ENCODE data around the gene KRTAP5-9. TPM values are rescaled to one million over a fixed set of nuclear protein-coding genes. Genes with fewer than 3 reads are reported as not detected.

Gene KRTAP5-9
- total RNA-seq, 1 donor, result not detected

DNA sequence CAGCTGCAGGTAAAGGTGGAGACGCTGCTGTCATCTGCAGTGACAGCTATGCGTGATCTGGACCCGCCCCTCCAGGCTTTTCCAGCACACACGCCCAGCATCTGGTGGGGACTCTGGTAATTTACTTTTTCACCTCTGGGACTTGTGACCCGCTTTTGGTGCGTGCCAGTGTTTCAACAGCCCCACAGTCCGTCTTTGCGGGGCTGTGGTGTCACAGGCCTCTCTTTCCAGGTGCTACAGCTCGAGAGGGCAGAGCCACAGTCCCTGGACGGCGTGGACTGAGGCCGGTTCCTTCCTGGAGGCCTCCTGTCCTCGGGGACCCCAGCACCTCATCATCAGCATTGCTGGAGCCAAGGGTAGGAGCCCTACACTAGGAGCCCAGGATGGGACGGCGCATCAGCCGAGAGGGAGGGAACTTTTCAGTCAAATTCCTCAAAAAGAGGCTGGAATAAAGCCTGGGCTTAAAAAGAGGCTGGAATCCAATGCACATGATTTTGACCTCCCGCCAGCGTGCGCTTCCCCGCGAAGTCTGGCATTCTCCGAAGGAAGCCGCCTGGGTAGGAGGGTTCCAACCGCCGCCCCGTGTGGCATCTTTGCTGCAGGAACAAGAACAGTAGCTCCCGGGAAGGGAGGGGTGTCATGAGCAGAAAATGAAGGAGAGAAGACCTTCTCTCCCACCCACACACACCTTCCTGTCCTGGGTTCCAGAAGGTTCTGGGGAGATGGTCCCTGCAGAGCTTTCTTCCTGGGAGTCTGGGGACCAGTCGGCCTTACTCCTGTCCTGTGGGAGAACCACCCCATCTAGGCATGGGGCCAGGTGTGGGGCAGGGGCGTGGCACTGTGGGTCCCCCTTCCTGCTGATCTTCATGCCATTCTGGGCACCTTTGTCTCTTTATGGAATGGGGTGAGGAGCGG is 46.9 kb upstream of the KRTAP5-9 start:
- Histone ChIP-seq H4K20me1 (ENCODE audit: insufficient read depth, low read length) (no peaks in the 10 kb centered on the region), H2AFZ (ENCODE audit: low read length) (no peak overlapping the region)
- TF ChIP-seq, protein P1, sequence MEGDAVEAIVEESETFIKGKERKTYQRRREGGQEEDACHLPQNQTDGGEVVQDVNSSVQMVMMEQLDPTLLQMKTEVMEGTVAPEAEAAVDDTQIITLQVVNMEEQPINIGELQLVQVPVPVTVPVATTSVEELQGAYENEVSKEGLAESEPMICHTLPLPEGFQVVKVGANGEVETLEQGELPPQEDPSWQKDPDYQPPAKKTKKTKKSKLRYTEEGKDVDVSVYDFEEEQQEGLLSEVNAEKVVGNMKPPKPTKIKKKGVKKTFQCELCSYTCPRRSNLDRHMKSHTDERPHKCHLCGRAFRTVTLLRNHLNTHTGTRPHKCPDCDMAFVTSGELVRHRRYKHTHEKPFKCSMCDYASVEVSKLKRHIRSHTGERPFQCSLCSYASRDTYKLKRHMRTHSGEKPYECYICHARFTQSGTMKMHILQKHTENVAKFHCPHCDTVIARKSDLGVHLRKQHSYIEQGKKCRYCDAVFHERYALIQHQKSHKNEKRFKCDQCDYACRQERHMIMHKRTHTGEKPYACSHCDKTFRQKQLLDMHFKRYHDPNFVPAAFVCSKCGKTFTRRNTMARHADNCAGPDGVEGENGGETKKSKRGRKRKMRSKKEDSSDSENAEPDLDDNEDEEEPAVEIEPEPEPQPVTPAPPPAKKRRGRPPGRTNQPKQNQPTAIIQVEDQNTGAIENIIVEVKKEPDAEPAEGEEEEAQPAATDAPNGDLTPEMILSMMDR (IDR thresholded peaks at IDR 0.05; ENCODE audit: extremely low read depth, low read depth, low read length), result no peak

DNA sequence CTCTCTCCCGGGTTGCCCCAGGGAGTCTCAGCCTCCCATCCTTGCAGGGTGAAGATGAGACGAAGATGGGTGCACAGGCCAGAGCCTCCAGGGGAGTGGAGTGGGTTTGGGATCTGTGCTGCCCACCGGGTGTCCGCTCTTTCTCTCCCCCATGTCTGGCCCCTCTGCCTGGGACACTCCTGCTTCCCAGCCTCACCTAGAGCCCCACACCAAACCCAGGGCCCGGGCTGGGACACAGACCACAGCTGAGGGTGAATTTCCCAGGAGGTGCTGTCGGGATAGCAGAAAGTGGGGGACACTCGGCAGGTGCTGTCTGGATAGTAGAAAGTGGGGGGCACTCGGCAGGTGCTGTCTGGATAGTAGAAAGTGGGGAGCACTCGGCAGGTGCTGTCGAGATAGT is 46.2 kb upstream of the KRTAP5-9 start:
- Histone ChIP-seq H3K9me3 (ENCODE audit: low read depth, low read length) (no peaks in the 10 kb centered on the region), H4K20me1 (ENCODE audit: insufficient read depth, low read length) (no peaks in the 10 kb centered on the region), H3K4me3 (ENCODE audit: insufficient read depth, low read length) (no peak overlapping the region), H3K27me3 (ENCODE audit: insufficient read depth, low read length) (no peaks in the 10 kb centered on the region), H2AFZ (ENCODE audit: low read length) (no peak overlapping the region), H3K4me2 (ENCODE audit: insufficient read depth, low read length) (no peak overlapping the region), H3K4me1 (ENCODE audit: insufficient read depth, low read length) (no peaks in the 10 kb centered on the region), H3K27ac (ENCODE audit: low read depth, low read length) (no peak overlapping the region), H3K36me3 (ENCODE audit: insufficient read depth, low read length) (peaks cover 24% of the 10 kb centered on the region), H3K79me2 (ENCODE audit: insufficient read depth, low read length) (no peaks in the 10 kb centered on the region)
- TF ChIP-seq, protein P1 (IDR thresholded peaks at IDR 0.05; ENCODE audit: extremely low read depth, low read depth, low read length), result no peak
- DNase-seq (ENCODE audit: insufficient read length, low spot score, missing footprints), result no peak

More for the DNA sequence above, 46.9 kb upstream of the KRTAP5-9 start:
- no peaks in the 10 kb centered on the region for H3K79me2 ChIP-seq (ENCODE audit: insufficient read depth, low read length)
- no peaks in the 10 kb centered on the region for H3K9me3 ChIP-seq (ENCODE audit: low read depth, low read length)
- DNase-seq (ENCODE audit: insufficient read length, low spot score, missing footprints), result no peak
- no peak overlapping the region for H3K27ac ChIP-seq (ENCODE audit: low read depth, low read length)
- no peaks in the 10 kb centered on the region for H3K27me3 ChIP-seq (ENCODE audit: insufficient read depth, low read length)
- no peaks in the 10 kb centered on the region for H3K4me1 ChIP-seq (ENCODE audit: insufficient read depth, low read length)
- H3K4me2 ChIP-seq (ENCODE audit: insufficient read depth, low read length), result no peak overlapping the region
- peaks cover 24% of the 10 kb centered on the region for H3K36me3 ChIP-seq (ENCODE audit: insufficient read depth, low read length)
- no peak overlapping the region for H3K4me3 ChIP-seq (ENCODE audit: insufficient read depth, low read length)

DNA sequence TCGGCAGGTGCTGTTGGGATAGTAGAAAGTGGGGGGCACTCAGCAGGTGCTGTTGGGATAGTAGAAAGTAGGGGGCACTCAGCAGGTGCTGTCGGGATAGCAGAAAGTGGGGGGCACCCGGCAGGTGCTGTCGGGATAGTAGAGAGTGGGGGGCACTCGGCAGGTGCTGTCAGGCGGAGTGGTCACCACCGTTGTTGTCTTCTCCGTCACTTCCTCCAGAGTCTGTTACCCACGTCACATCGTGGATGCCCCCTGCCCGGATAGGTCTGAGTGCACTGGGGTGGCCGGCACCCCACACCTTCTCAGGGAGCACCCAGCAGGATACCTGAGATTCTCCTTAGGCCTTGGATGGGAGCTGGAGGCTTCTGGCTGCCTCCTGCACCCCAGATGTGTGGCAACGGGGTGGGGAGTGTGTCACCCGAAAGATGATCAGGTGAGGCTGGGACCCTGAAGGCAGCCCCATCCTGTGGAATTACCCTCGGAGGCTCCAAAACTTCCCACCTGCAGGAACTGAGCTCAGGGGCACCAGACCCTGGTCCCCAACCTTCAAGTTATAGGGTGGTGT is 45.3 kb upstream of the KRTAP5-9 start:
- TF ChIP-seq, protein P1 (IDR thresholded peaks at IDR 0.05; ENCODE audit: extremely low read depth, low read depth, low read length), result no peak
- H3K79me2 ChIP-seq (ENCODE audit: insufficient read depth, low read length), result no peaks in the 10 kb centered on the region
- no peak for DNase-seq (ENCODE audit: insufficient read length, low spot score, missing footprints)
- H2AFZ ChIP-seq (ENCODE audit: low read length), result no peak overlapping the region
- H3K27me3 ChIP-seq (ENCODE audit: insufficient read depth, low read length), result no peaks in the 10 kb centered on the region
- no peaks in the 10 kb centered on the region for H3K9me3 ChIP-seq (ENCODE audit: low read depth, low read length)
- no peak overlapping the region for H3K4me2 ChIP-seq (ENCODE audit: insufficient read depth, low read length)
- H3K4me1 ChIP-seq (ENCODE audit: insufficient read depth, low read length), result no peaks in the 10 kb centered on the region
- no peaks in the 10 kb centered on the region for H4K20me1 ChIP-seq (ENCODE audit: insufficient read depth, low read length)
- H3K36me3 ChIP-seq (ENCODE audit: insufficient read depth, low read length), result peaks cover 18% of the 10 kb centered on the region
- H3K27ac ChIP-seq (ENCODE audit: low read depth, low read length), result no peak overlapping the region
- no peak overlapping the region for H3K4me3 ChIP-seq (ENCODE audit: insufficient read depth, low read length)

DNA sequence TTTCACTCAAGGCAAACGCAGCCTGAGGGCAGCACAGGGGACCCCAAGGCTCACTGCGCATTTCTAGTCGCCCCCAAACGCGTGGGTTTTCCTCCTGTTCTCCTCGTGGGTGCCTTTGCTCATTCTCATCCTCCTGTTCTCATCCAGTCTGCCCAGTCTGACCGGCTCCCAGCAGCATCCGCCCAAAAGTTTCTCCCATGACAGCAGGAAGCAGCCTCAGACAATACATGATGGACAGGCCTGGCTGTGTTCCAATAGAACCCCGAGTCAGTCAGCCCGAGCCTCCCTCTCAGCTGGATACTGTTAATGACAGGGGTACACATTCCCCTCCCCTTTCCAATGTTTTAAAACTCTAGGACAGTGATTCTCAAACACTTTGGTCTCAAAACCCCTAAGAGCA is 43.7 kb upstream of the KRTAP5-9 start:
- DNase-seq (ENCODE audit: insufficient read length, low spot score, missing footprints), result no peak
- Histone ChIP-seq H3K4me3 (ENCODE audit: insufficient read depth, low read length) (no peak overlapping the region), H3K27ac (ENCODE audit: low read depth, low read length) (no peak overlapping the region), H4K20me1 (ENCODE audit: insufficient read depth, low read length) (no peaks in the 10 kb centered on the region), H3K27me3 (ENCODE audit: insufficient read depth, low read length) (no peaks in the 10 kb centered on the region), H3K9me3 (ENCODE audit: low read depth, low read length) (no peaks in the 10 kb centered on the region), H3K79me2 (ENCODE audit: insufficient read depth, low read length) (no peaks in the 10 kb centered on the region), H3K36me3 (ENCODE audit: insufficient read depth, low read length) (peaks cover 3% of the 10 kb centered on the region), H2AFZ (ENCODE audit: low read length) (no peak overlapping the region), H3K4me2 (ENCODE audit: insufficient read depth, low read length) (no peak overlapping the region), H3K4me1 (ENCODE audit: insufficient read depth, low read length) (no peaks in the 10 kb centered on the region)
- TF ChIP-seq, protein P1 (IDR thresholded peaks at IDR 0.05; ENCODE audit: extremely low read depth, low read depth, low read length), result no peak

Data from osteoblast (primary cell).